ENCODE results near the gene PMCH. TPM values are rescaled to one million over a fixed set of nuclear protein-coding genes. Genes with fewer than 3 reads are reported as not detected.
"Not testable (repeated sequence)": the region's sequence is repeated elsewhere in the genome, so short reads cannot be mapped to it uniquely, and the experiment has no call there.

The PMCH gene
- total RNA-seq (2021) (not detected in 2 replicates), Bru-seq, nascent RNA (not detected), BruChase-seq, experiment 1, labeled RNA remaining after a 2-hour chase (not detected), BruChase-seq, experiment 2, labeled RNA remaining after a 6-hour chase (percentile 21 among the genes with signal in this experiment)
- long read RNA-seq = 0 reads

- ChIA-PET POLR2A (ENCODE audit: low non-redundant PET) (no interaction called here), CTCF (no interaction called here)
- DNase-seq (ENCODE audit: low spot score) = no peak
- H3K27ac ChIP-seq (ENCODE audit: low read depth, low read length, poor library complexity, severe bottlenecking) = no peak within 1 kb of the TSS
- intact Hi-C loops (cut with micrococcal nuclease; ENCODE audit: unreplicated experiment) = no loop called here
- peaks cover 3% of the 10 kb centered on the region for H3K36me3 ChIP-seq (ENCODE audit: insufficient read depth, low read length, poor library complexity, severe bottlenecking)
- no peak within 1 kb of the TSS for H3K4me3 ChIP-seq (ENCODE audit: low read depth, low read length, poor library complexity, severe bottlenecking)
- H3K9me3 ChIP-seq (ENCODE audit: low read depth, low read length, poor library complexity, severe bottlenecking) = no peaks in the 10 kb centered on the region
- TF ChIP-seq CTCF (conservative IDR thresholded peaks at IDR 0.05; ENCODE audit: low read depth, low read length) = no peak
- TF ChIP-seq EZH2 (IDR thresholded peaks at IDR 0.05; ENCODE audit: borderline replicate concordance, low read depth, low read length, poor library complexity, severe bottlenecking) = no peak
- H3K4me1 ChIP-seq (ENCODE audit: insufficient read depth, low read length, poor library complexity, severe bottlenecking) = no peaks in the 10 kb centered on the region
- H3K27me3 ChIP-seq (replicated peaks; ENCODE audit: insufficient read depth, low read depth, low read length, poor library complexity) = no peaks in the 10 kb centered on the region
- BruUV-seq (replicated peaks) = no TSS peak
Measured at GRCh38 chr12:102197789-102198188, at the start of gene PMCH. Gene PMCH, minus strand, starts transcription at chr12:102197833. Its CDS starts 63 bp downstream, at chr12:102197770.

- BruUV-seq (replicated peaks); DNase-seq (ENCODE audit: low spot score); intact Hi-C loops (cut with micrococcal nuclease; ENCODE audit: unreplicated experiment); POLR2A ChIA-PET (ENCODE audit: low non-redundant PET); H3K4me1 ChIP-seq (ENCODE audit: insufficient read depth, low read length, poor library complexity, severe bottlenecking); H3K4me3 ChIP-seq (ENCODE audit: low read depth, low read length, poor library complexity, severe bottlenecking); H3K27ac ChIP-seq (ENCODE audit: low read depth, low read length, poor library complexity, severe bottlenecking); CTCF ChIA-PET; H3K9me3 ChIP-seq (ENCODE audit: low read depth, low read length, poor library complexity, severe bottlenecking); H3K36me3 ChIP-seq (ENCODE audit: insufficient read depth, low read length, poor library complexity, severe bottlenecking): not testable (repeated sequence)
- peaks cover 11% of the 10 kb centered on the region for H3K27me3 ChIP-seq (replicated peaks; ENCODE audit: insufficient read depth, low read depth, low read length, poor library complexity)
Measured at GRCh38 chr12:102240859-102241258, 43.2 kb upstream of the PMCH start.

- H3K27me3 ChIP-seq (replicated peaks; ENCODE audit: insufficient read depth, low read depth, low read length, poor library complexity) = peaks cover 42% of the 10 kb centered on the region
- CTCF ChIA-PET = no interaction called here
- H3K36me3 ChIP-seq (ENCODE audit: insufficient read depth, low read length, poor library complexity, severe bottlenecking) = no peaks in the 10 kb centered on the region
- no peak overlapping the region for H3K27ac ChIP-seq (ENCODE audit: low read depth, low read length, poor library complexity, severe bottlenecking)
- intact Hi-C loops (cut with micrococcal nuclease; ENCODE audit: unreplicated experiment) = no loop called here
- BruUV-seq (replicated peaks) = no TSS peak
- no peak for TF ChIP-seq EZH2 (IDR thresholded peaks at IDR 0.05; ENCODE audit: borderline replicate concordance, low read depth, low read length, poor library complexity, severe bottlenecking)
- no peak for TF ChIP-seq CTCF (conservative IDR thresholded peaks at IDR 0.05; ENCODE audit: low read depth, low read length)
- DNase-seq (ENCODE audit: low spot score) = no peak
- H3K4me1 ChIP-seq (ENCODE audit: insufficient read depth, low read length, poor library complexity, severe bottlenecking) = no peaks in the 10 kb centered on the region
- no peaks in the 10 kb centered on the region for H3K9me3 ChIP-seq (ENCODE audit: low read depth, low read length, poor library complexity, severe bottlenecking)
- H3K4me3 ChIP-seq (ENCODE audit: low read depth, low read length, poor library complexity, severe bottlenecking) = no peak overlapping the region
- POLR2A ChIA-PET (ENCODE audit: low non-redundant PET) = no interaction called here
Measured at GRCh38 chr12:102234599-102234998, 37.0 kb upstream of the PMCH start.

- no peak for TF ChIP-seq CTCF (conservative IDR thresholded peaks at IDR 0.05; ENCODE audit: low read depth, low read length)
- no peak for TF ChIP-seq EZH2 (IDR thresholded peaks at IDR 0.05; ENCODE audit: borderline replicate concordance, low read depth, low read length, poor library complexity, severe bottlenecking)
- BruUV-seq (replicated peaks) = no TSS peak
- peak; percentile 23 for DNase-seq (ENCODE audit: low spot score)
- H3K9me3 ChIP-seq (ENCODE audit: low read depth, low read length, poor library complexity, severe bottlenecking) = no peaks in the 10 kb centered on the region
- intact Hi-C loops (cut with micrococcal nuclease; ENCODE audit: unreplicated experiment) = no loop called here
- H3K27me3 ChIP-seq (replicated peaks; ENCODE audit: insufficient read depth, low read depth, low read length, poor library complexity) = peaks cover 54% of the 10 kb centered on the region
- no peak overlapping the region for H3K27ac ChIP-seq (ENCODE audit: low read depth, low read length, poor library complexity, severe bottlenecking)
- H3K4me1 ChIP-seq (ENCODE audit: insufficient read depth, low read length, poor library complexity, severe bottlenecking) = no peaks in the 10 kb centered on the region
- ChIA-PET CTCF (no interaction called here), POLR2A (ENCODE audit: low non-redundant PET) (no interaction called here)
- H3K4me3 ChIP-seq (ENCODE audit: low read depth, low read length, poor library complexity, severe bottlenecking) = no peak overlapping the region
- H3K36me3 ChIP-seq (ENCODE audit: insufficient read depth, low read length, poor library complexity, severe bottlenecking) = no peaks in the 10 kb centered on the region
Measured at GRCh38 chr12:102232446-102232845, 34.8 kb upstream of the PMCH start.
